RWPE1 (cell line): ENCODE data around the gene TNS3.

Source experiments
- CTCF ChIA-PET: fragments of 350-600 bp; sonication (Branson Sonifier 250); formaldehyde crosslinking; extraction: SDS; loops from one replicate; lab custom pipeline; 2021; lab: Yijun Ruan, JAX
- POLR2A ChIA-PET: fragments of 400-600 bp; formaldehyde crosslinking; extraction: SDS; loops from one replicate; lab custom pipeline; 2020; ENCODE audit warnings: antibody characterized with exemption; ENCODE audit not compliant: low non-redundant PET; lab: Yijun Ruan, JAX
- DNase-seq: peaks from one replicate; pipeline ENCODE4 v3.0.0; 2012; ENCODE audit warnings: low spot score
- H3K27ac ChIP-seq: fragments of 450-650 bp; 2 replicates; pipeline ENCODE4 v1.5.1; 2017
- TF ChIP-seq, protein P1 (sequence below): fragments of 450-650 bp; conservative IDR thresholded peaks from 2 replicates; pipeline ENCODE4 v1.5.1; 2017; ENCODE audit warnings: low read depth, mild to moderate bottlenecking

TNS3 gene

DNA sequence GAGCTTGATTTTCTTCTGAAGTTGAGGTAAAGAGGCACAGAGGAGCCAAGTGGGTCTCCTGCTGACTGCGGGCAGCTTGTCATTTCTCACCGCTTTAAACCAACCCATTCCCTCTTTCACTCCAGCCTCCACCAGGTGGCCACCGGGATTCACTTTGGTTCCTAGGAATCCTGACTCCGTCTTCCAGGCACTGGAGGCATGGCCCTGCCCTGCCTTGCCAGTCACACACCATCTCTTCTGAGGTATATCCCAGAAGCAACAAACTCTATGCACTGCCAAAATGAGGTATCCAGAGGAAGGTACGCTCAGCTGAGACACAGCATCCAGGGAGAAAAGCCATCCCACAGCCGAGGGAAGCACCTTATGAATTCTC lies 280.8 kb downstream of the TNS3 start:
- POLR2A ChIA-PET = no interaction called here
- CTCF ChIA-PET = interaction anchor here (0.7 kb wide), 1 partner anchor 26 kb away, joined by 3 read pairs; no protein-coding TSS in a partner anchor
- DNase-seq = no peak
- TF ChIP-seq, protein P1, sequence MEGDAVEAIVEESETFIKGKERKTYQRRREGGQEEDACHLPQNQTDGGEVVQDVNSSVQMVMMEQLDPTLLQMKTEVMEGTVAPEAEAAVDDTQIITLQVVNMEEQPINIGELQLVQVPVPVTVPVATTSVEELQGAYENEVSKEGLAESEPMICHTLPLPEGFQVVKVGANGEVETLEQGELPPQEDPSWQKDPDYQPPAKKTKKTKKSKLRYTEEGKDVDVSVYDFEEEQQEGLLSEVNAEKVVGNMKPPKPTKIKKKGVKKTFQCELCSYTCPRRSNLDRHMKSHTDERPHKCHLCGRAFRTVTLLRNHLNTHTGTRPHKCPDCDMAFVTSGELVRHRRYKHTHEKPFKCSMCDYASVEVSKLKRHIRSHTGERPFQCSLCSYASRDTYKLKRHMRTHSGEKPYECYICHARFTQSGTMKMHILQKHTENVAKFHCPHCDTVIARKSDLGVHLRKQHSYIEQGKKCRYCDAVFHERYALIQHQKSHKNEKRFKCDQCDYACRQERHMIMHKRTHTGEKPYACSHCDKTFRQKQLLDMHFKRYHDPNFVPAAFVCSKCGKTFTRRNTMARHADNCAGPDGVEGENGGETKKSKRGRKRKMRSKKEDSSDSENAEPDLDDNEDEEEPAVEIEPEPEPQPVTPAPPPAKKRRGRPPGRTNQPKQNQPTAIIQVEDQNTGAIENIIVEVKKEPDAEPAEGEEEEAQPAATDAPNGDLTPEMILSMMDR = no peak
- H3K27ac ChIP-seq = no peak overlapping the region

DNA sequence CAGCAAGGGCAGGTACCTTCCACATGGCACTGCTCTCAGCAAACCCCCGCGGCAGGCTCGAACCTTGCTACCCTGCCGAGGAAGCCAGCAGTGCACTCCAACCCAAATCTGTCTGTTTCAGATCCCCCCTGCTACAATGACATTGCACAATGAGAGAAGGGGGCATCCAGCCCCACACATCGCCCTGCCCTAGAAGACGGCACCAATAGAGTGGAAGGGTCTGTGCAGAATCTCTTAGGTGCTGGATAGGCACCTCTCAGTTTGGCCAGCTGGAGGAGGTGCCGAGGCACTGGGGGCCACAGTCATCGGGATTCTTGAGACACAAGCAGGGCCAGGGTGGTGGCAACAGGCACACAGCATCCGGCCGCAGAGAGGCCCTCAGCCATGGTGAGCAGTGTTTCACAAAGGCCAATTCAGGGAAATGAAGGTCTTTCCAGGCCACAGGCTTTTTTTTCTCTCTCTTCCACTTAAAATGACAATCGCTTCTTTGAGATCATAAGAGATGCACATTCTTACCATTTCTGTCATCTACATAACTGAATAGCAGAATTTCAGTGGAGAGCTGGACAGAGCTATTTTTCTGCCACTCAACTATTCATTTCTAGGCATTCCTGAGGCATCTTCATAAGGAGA lies 281.3 kb downstream of the TNS3 start:
- ChIA-PET POLR2A (no interaction called here), CTCF (interaction anchor here (0.7 to 1.6 kb wide), 2 partner anchors 27 to 34 kb away, joined by 3 to 5 read pairs; no protein-coding TSS in a partner anchor)
- TF ChIP-seq, protein P1 = no peak
- no peak for DNase-seq
- 0 out of 2 replicates have a peak overlapping the region, but pooled peaks have one; percentile 9 for H3K27ac ChIP-seq

DNA sequence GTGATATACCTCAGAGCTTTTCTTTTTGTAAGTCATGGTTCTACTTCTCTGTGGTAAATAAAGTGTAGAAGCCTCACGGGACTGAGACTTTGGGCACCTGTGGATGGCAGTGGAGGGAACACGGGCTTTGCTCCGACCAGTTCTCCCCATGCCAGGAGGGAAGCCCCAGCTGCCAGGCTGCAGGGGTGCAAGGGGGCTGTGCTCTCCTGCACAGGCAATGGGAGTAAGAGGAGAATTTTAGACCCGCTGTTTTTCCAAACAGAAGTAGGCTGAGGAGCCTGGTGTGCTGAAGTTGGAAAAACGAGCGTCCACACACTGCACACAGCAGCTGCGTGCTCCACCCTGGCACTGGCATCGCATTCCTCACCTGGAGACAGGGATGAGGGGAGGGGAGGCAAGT lies 282.4 kb downstream of the TNS3 start:
- H3K27ac ChIP-seq = 0 out of 2 replicates have a peak overlapping the region, but pooled peaks have one; percentile 18
- TF ChIP-seq, protein P1 = no peak
- DNase-seq = no peak
- ChIA-PET CTCF (interaction anchor here (1.6 kb wide), 1 partner anchor 33 kb away, joined by 5 read pairs; no protein-coding TSS in a partner anchor), POLR2A (no interaction called here)

DNA sequence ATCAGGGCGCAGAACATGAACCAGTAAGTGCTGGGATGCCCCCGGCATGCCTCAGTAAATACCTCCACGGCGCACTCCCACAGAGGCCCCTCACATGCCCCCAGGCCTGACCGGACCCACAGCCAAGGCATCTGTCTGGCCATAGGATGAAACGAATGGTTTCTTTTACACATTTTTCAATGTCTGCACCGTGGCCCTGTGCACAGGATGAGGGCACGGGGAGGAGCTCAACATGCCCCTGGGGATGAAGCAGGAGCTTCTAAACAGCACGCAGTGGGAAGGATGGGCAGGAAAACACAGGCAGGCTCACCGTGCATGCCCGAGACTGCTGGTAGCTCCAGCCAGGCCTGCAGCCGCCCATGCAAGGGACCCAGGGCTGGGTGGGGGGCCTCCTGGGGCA lies 283.3 kb downstream of the TNS3 start:
- peak overlapping the region; percentile 12; the same call in 1 of the 2 replicates for H3K27ac ChIP-seq
- TF ChIP-seq, protein P1 = no peak
- ChIA-PET CTCF (interaction anchor here (0.9 to 1.6 kb wide), 2 partner anchors 32 to 147 kb away, joined by 3 to 5 read pairs; no protein-coding TSS in a partner anchor), POLR2A (no interaction called here)
- no peak for DNase-seq

DNA sequence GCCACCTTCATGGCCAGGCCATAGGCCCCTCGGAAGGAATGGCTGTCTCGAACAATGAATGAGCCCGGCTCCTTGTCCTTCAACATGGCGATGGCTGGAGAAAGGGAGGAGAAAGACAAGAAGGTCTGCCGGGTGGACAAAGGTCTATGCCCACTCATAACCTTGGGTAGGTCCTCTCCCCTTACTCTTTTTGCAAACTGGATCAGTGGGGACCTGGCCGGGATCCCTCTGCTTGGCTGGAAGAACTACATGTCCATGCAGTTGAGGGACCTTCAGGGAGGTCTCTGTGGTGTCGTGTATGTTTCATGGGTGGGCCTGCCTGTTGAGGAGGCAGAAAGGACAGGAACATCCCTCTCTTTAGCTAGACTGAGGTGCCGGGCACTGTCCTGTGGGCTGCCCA lies 284.8 kb downstream of the TNS3 start:
- H3K27ac ChIP-seq = no peak overlapping the region
- POLR2A ChIA-PET = no interaction called here
- CTCF ChIA-PET = no interaction called here
- TF ChIP-seq, protein P1 = no peak
- no peak for DNase-seq

DNA sequence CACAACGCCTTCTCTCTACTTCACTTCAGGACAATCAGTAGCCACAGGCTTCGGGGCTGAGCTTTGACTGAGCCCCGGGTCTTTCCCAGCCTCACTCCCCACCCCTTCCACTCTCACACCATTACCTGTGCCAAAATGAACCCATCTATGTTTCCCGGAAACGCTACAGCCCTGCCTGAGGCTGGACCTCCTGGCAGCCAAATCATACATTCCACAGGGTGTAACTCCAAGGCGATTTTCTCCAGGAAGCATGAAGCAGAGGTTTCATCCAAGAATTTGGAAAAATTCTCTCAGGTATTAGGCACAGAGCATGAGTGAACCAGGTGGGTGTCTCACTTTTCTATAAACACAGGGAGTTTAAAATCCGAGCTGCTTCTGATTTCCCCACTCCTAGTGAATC lies 286.3 kb downstream of the TNS3 start:
- CTCF ChIA-PET = interaction anchor here (0.6 kb wide), 1 partner anchor 10 kb away, joined by 3 read pairs; no protein-coding TSS in a partner anchor
- no peak for DNase-seq
- peak overlapping the region; percentile 57 for H3K27ac ChIP-seq
- POLR2A ChIA-PET = no interaction called here
- TF ChIP-seq, protein P1 = no peak
